Left colon (tissue), 2 donors: ENCODE results near the gene ARMC12. TPM values are rescaled to one million over a fixed set of nuclear protein-coding genes. Genes with fewer than 3 reads are reported as not detected.

ENCODE experiments used
- ATAC-seq: fragments of 200-7000 bp; cut with Tn5 transposase; one replicate; pipeline ENCODE4 v1.9.1; 2020; ENCODE audit warnings: mild to moderate bottlenecking, moderate library complexity
- DNase-seq, 2 donors: peaks; one replicate each; pipeline ENCODE4 v3.0.0-alpha.2; 2020
- intact Hi-C, 2 donors: fragments of 100-400 bp; cut with DNase I in 1 of 2; cut with micrococcal nuclease in 1 of 2; formaldehyde crosslinking; loops; one replicate each; pipeline versions ENCODE4 v1.11.2 to v1.14.0; 2022; cut with DNase I, micrococcal nuclease
- total RNA-seq, 2 donors: library from RNA; stranded (reverse); fragmentation: NEBNext Ultra II Directional; extraction: Animal tissue kit (Norgen Biotek cat#: 25700); gene quantifications; one replicate each; pipeline ENCODE4 v1.2.1, GENCODE V29; 2021
- donor health status: DM: no; HTN: no; CAD: no.
- donor health status: DM: yes; HTN: yes; CAD: no.

The ARMC12 gene
- total RNA-seq, 2 donors from 2014 or later = 0.46 TPM; not detected in 1

GRCh38 chr6:35717449-35718374 lies 19.1 kb upstream of the ARMC12 start:
- no peak for DNase-seq
- ATAC-seq = no peak
- intact Hi-C loops = no loop called here

- intact Hi-C loops = no loop called here
- DNase-seq (no peak), ATAC-seq (no peak)
These were observed 18.5 kb upstream of the ARMC12 start for GRCh38 chr6:35718375-35718736.

- DNase-seq = no peak
- intact Hi-C loops = no loop called here
- ATAC-seq = no peak
These were observed 17.9 kb upstream of the ARMC12 start for GRCh38 chr6:35718911-35719381.

GRCh38 chr6:35719404-35719829 lies 17.4 kb upstream of the ARMC12 start:
- ATAC-seq = no peak
- intact Hi-C loops = no loop called here
- DNase-seq = no peak

GRCh38 chr6:35719830-35720733 lies 16.8 kb upstream of the ARMC12 start:
- intact Hi-C loops = no loop called here
- DNase-seq (peak; percentile 45 to 58), ATAC-seq (no peak)

- intact Hi-C loops = no loop called here
- ATAC-seq (peak; percentile 26), DNase-seq (peak; percentile 57 to 78)
These were observed 14.6 kb upstream of the ARMC12 start for GRCh38 chr6:35722121-35722761.

- DNase-seq (no peak), ATAC-seq (no peak)
- intact Hi-C loops = no loop called here
These were observed 13.2 kb upstream of the ARMC12 start for GRCh38 chr6:35723587-35723986.

- no peak for ATAC-seq
- DNase-seq = no peak
- intact Hi-C loops = no loop called here
These were observed 12.8 kb upstream of the ARMC12 start for GRCh38 chr6:35724059-35724458.

GRCh38 chr6:35724471-35724870 lies 12.4 kb upstream of the ARMC12 start:
- ATAC-seq = no peak
- no peak for DNase-seq

GRCh38 chr6:35725081-35725708 lies 11.6 kb upstream of the ARMC12 start:
- ATAC-seq = no peak
- DNase-seq = no peak
- intact Hi-C loops = loop anchor here in 1 of 2 donors (5.0 kb wide), 1 partner anchor 38 kb away; the partner anchor contains the start of gene FKBP5

More at GRCh38 chr6:35724471-35724870, 12.4 kb upstream of the ARMC12 start:
- intact Hi-C loops = no loop called here

- DNase-seq (peak; percentile 81 to 97), ATAC-seq (peak; percentile 66)
- intact Hi-C loops = loop anchor here in 1 of 2 donors (5.0 kb wide), 1 partner anchor 39 kb away; the partner anchor contains the start of gene FKBP5
These were observed 11.0 kb upstream of the ARMC12 start for GRCh38 chr6:35725721-35726438.

- ATAC-seq = peak; percentile 12
- intact Hi-C loops = loop anchor here in 1 of 2 donors (5.0 kb wide), 1 partner anchor 40 kb away; the partner anchor contains the start of gene FKBP5
- peak; percentile 85 to 92 for DNase-seq
These were observed 9.4 kb upstream of the ARMC12 start for GRCh38 chr6:35727231-35727934.

GRCh38 chr6:35727935-35728682 lies 8.7 kb upstream of the ARMC12 start:
- intact Hi-C loops = loop anchor here in 1 of 2 donors (5.0 kb wide), 1 partner anchor 41 kb away; the partner anchor contains the start of gene FKBP5
- ATAC-seq (peak; percentile 49), DNase-seq (peak; percentile 92 to 97)

GRCh38 chr6:35728683-35729678 lies 7.9 kb upstream of the ARMC12 start:
- intact Hi-C loops = loop anchor here in 1 of 2 donors (5.0 kb wide), 1 partner anchor 42 kb away; the partner anchor contains the start of gene FKBP5
- DNase-seq (peak; percentile 68 to 77), ATAC-seq (peak; percentile 1)

- intact Hi-C loops = loop anchor here (5.0 to 10.0 kb wide), 3 partner anchors 42 to 205 kb away; partner anchors contain the start of gene FKBP5 (in 1 of the 2)
- DNase-seq = peak; percentile 44 to 69
- peak; percentile 14 for ATAC-seq
These were observed 7.1 kb upstream of the ARMC12 start for GRCh38 chr6:35729722-35730121.
